ENCODE measurements around the gene NCAM1. TPM values are rescaled to one million over a fixed set of nuclear protein-coding genes. Genes with fewer than 3 reads are reported as not detected.

Gene NCAM1
- total and polyA plus RNA-seq, 2 experiments from 2014 or later = 0.76 to 1.6 TPM

DNA sequence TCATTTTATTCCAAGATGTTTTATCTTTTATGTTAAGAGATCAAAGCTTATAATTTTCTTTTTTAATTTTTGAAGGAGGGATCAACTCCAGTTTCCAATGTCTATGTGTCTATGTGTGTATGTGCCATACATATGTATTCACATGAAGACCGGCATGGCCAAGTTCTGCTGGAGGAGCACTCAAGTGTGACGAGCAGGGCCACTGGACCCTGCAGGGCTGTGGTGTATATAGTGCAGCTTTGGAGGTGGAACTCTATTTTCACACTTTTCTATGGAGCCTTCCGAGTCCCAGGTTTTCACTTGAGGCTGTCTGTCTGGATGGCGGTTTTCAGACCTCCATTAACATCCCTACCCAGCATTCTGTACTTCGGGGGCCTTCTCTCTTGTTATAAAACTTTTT lies 316.7 kb downstream of the NCAM1 start:
- TF ChIP-seq, protein P1, sequence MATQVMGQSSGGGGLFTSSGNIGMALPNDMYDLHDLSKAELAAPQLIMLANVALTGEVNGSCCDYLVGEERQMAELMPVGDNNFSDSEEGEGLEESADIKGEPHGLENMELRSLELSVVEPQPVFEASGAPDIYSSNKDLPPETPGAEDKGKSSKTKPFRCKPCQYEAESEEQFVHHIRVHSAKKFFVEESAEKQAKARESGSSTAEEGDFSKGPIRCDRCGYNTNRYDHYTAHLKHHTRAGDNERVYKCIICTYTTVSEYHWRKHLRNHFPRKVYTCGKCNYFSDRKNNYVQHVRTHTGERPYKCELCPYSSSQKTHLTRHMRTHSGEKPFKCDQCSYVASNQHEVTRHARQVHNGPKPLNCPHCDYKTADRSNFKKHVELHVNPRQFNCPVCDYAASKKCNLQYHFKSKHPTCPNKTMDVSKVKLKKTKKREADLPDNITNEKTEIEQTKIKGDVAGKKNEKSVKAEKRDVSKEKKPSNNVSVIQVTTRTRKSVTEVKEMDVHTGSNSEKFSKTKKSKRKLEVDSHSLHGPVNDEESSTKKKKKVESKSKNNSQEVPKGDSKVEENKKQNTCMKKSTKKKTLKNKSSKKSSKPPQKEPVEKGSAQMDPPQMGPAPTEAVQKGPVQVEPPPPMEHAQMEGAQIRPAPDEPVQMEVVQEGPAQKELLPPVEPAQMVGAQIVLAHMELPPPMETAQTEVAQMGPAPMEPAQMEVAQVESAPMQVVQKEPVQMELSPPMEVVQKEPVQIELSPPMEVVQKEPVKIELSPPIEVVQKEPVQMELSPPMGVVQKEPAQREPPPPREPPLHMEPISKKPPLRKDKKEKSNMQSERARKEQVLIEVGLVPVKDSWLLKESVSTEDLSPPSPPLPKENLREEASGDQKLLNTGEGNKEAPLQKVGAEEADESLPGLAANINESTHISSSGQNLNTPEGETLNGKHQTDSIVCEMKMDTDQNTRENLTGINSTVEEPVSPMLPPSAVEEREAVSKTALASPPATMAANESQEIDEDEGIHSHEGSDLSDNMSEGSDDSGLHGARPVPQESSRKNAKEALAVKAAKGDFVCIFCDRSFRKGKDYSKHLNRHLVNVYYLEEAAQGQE (IDR thresholded peaks at IDR 0.05; ENCODE audit: unreplicated experiment) = no peak
- TF ChIP-seq ZNF331 (CRISPR knock-in tag; IDR thresholded peaks at IDR 0.05; ENCODE audit: low read depth) (no peak), POLR2AphosphoS5 (IDR thresholded peaks at IDR 0.05; ENCODE audit: low read depth) (no peak), CREB1 (CRISPR knock-in tag; IDR thresholded peaks at IDR 0.05; ENCODE audit: low read depth) (no peak)
- TF ChIP-seq, protein P2, sequence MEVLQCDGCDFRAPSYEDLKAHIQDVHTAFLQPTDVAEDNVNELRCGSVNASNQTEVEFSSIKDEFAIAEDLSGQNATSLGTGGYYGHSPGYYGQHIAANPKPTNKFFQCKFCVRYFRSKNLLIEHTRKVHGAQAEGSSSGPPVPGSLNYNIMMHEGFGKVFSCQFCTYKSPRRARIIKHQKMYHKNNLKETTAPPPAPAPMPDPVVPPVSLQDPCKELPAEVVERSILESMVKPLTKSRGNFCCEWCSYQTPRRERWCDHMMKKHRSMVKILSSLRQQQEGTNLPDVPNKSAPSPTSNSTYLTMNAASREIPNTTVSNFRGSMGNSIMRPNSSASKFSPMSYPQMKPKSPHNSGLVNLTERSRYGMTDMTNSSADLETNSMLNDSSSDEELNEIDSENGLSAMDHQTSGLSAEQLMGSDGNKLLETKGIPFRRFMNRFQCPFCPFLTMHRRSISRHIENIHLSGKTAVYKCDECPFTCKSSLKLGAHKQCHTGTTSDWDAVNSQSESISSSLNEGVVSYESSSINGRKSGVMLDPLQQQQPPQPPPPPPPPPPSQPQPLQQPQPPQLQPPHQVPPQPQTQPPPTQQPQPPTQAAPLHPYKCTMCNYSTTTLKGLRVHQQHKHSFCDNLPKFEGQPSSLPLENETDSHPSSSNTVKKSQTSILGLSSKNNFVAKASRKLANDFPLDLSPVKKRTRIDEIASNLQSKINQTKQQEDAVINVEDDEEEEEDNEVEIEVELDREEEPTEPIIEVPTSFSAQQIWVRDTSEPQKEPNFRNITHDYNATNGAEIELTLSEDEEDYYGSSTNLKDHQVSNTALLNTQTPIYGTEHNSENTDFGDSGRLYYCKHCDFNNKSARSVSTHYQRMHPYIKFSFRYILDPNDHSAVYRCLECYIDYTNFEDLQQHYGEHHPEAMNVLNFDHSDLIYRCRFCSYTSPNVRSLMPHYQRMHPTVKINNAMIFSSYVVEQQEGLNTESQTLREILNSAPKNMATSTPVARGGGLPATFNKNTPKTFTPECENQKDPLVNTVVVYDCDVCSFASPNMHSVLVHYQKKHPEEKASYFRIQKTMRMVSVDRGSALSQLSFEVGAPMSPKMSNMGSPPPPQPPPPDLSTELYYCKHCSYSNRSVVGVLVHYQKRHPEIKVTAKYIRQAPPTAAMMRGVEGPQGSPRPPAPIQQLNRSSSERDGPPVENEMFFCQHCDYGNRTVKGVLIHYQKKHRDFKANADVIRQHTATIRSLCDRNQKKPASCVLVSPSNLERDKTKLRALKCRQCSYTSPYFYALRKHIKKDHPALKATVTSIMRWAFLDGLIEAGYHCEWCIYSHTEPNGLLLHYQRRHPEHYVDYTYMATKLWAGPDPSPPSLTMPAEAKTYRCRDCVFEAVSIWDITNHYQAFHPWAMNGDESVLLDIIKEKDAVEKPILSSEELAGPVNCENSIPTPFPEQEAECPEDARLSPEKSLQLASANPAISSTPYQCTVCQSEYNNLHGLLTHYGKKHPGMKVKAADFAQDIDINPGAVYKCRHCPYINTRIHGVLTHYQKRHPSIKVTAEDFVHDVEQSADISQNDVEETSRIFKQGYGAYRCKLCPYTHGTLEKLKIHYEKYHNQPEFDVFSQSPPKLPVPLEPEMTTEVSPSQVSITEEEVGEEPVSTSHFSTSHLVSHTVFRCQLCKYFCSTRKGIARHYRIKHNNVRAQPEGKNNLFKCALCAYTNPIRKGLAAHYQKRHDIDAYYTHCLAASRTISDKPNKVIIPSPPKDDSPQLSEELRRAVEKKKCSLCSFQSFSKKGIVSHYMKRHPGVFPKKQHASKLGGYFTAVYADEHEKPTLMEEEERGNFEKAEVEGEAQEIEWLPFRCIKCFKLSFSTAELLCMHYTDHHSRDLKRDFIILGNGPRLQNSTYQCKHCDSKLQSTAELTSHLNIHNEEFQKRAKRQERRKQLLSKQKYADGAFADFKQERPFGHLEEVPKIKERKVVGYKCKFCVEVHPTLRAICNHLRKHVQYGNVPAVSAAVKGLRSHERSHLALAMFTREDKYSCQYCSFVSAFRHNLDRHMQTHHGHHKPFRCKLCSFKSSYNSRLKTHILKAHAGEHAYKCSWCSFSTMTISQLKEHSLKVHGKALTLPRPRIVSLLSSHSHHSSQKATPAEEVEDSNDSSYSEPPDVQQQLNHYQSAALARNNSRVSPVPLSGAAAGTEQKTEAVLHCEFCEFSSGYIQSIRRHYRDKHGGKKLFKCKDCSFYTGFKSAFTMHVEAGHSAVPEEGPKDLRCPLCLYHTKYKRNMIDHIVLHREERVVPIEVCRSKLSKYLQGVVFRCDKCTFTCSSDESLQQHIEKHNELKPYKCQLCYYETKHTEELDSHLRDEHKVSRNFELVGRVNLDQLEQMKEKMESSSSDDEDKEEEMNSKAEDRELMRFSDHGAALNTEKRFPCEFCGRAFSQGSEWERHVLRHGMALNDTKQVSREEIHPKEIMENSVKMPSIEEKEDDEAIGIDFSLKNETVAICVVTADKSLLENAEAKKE (CRISPR knock-in tag; IDR thresholded peaks at IDR 0.05) = no peak
- Mint-ChIP-seq H3K9me3 (no peaks in the 10 kb centered on the region), H3K27me3 (ENCODE audit: insufficient read depth, low read depth, poor library complexity) (peaks cover 3% of the 10 kb centered on the region), H3K27ac (no peak overlapping the region), H3K36me3 (ENCODE audit: low read depth) (no peaks in the 10 kb centered on the region), H3K4me1 (peaks cover 6% of the 10 kb centered on the region; the same call in 2 of the 3 replicates), H3K4me3 (no peak overlapping the region)
- Histone ChIP-seq H3K9me2 (ENCODE audit: insufficient read depth) (no peaks in the 10 kb centered on the region), H3K79me2 (replicated peaks; ENCODE audit: insufficient read depth) (no peaks in the 10 kb centered on the region), H3K4me1 (ENCODE audit: insufficient read depth) (no peaks in the 10 kb centered on the region), H2AFZ (no peak overlapping the region), H3K4me3 (no peak overlapping the region), H4K20me1 (replicated peaks; ENCODE audit: insufficient read depth) (no peaks in the 10 kb centered on the region), H3K27me3 (ENCODE audit: insufficient read depth) (no peaks in the 10 kb centered on the region), H3K36me3 (ENCODE audit: insufficient read depth) (no peaks in the 10 kb centered on the region), H3F3A (replicated peaks; ENCODE audit: low read depth) (no peaks in the 10 kb centered on the region), H3K4me2 (no peak overlapping the region), H3K27ac (ENCODE audit: low read depth) (no peak overlapping the region)
- DNase-seq (ENCODE audit: low spot score) (no peak), ATAC-seq (no peak)
